HG03103 (cell line): ENCODE results near the gene ITPRIP.

Source experiments
- ATAC-seq: cut with Tn5 transposase; IDR thresholded peaks from one replicate; pipeline ENCODE4 v1.9.1; 2021; ENCODE audit warnings: low read depth; ENCODE audit not compliant: unreplicated experiment

The ITPRIP gene

DNA sequence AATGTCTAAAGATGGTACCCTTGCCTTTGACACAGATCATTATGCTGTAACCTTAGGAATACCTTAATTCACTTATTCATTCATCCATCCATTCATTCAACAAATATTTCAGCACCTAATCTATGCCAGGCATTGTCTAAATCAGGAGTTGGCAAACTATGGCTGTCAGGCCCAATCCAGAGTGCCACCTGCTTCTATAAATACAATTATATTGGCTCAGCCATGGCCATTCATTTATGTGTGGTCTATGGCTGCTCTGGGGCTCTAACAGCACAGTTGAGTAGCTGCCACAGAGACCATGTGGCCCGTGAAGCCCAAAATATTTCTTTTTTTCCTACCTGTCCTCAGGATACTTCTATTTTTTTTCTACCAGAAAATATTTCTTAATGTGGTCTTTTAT is 6.0 kb upstream of the ITPRIP start:
- no peak for ATAC-seq

DNA sequence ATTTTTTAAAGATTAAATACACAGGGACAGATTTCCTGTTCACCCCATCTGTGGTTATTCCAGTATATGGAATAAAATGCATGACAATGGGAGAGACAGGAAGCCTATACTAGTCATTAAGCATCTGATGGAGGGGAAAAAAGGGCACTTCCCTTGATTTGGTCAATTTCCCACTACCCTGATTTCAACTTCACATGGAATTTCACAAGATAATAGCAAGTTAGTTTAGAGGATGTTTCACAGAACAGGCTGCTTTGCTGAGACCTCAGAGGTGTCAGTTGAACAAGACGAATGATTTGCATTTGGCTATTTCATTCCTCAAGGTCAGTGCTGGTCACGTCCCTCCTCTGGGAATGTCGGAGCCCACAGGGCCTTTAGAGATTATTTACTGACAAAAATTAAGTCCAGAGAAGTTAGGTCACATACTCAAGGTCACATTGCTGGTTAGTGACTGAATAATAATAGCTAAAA is 4.7 kb upstream of the ITPRIP start:
- no peak for ATAC-seq

GRCh38 chr10:104340641-104341040 is 2.4 kb upstream of the ITPRIP start:
- ATAC-seq, result no peak

DNA sequence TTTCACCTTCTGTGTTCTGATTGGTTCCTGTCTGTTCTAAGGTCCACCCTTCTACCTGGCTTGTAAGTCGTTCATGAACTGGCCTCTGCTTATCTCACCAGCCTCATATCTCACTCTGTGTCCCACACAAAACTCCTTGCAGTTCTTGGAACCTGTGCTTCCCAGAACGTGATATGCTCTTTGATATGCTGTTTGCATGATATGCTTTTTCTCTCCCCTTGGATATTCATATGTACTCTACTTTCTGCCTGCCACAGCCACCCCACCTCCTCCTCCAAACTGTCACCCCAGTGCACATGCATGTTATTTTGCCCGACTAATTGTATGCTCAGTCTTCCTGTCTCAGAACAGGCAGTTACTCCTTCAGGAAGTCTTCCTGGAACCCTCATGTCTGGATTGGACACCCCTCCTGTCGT is 1.9 kb upstream of the ITPRIP start:
- no peak for ATAC-seq

- ATAC-seq, result no peak
Observed at GRCh38 chr10:104339469-104340110, 1.3 kb upstream of the ITPRIP start.

DNA sequence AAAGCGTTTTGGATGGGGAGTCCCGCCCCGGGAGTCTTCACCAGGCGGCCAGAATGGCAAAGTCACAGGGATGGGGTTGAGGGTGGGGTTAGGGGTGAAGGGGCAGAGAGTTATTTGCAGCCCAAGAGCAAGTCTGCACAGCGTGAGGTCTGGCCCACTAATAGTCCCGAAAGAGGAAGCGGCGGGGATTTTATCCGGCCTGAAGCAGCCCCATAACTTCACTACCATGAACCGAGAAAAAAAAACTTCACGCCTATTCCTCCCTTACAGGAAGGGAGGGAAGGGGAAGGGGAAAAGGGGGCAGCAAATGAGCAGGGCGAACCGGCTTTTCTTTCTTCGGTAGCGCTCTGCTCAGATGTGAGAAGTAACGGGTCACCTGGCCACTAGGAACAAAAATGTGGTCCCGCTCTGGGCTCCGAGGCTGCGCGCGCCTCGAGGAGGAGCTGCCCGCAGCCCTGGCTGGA is 712 bp downstream of the ITPRIP start:
- ATAC-seq, result peak; percentile 42

DNA sequence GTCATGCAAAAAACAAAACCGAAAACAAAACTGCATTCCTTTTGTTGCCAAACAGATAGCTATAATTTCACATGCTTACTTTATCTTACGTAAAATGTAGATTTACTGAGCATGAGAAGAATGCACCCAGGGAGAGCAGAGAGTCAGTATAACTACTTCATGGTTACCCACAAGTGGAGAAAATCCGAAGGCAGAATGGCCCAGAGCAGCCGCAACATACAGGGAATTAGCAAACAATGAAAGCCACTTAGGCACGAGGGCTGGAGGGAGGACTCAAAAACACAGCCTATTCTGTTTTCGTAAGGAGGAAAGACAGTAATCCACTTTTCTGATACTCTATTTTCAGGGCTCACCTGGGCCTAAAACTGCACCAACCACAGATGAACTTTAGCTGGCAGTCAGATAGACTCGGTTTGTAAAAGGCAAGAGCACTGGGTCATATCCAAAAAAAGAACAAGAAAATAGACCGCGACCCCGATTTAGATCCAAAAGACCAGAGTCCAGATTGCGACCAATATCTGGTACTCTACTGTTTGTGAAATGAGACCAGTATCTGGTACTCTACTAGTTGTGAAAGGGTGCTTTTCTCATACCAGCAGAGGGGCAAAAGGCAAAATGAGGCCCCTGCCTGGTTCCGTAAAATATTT is 1.3 kb downstream of the ITPRIP start:
- peak; percentile 9 for ATAC-seq

DNA sequence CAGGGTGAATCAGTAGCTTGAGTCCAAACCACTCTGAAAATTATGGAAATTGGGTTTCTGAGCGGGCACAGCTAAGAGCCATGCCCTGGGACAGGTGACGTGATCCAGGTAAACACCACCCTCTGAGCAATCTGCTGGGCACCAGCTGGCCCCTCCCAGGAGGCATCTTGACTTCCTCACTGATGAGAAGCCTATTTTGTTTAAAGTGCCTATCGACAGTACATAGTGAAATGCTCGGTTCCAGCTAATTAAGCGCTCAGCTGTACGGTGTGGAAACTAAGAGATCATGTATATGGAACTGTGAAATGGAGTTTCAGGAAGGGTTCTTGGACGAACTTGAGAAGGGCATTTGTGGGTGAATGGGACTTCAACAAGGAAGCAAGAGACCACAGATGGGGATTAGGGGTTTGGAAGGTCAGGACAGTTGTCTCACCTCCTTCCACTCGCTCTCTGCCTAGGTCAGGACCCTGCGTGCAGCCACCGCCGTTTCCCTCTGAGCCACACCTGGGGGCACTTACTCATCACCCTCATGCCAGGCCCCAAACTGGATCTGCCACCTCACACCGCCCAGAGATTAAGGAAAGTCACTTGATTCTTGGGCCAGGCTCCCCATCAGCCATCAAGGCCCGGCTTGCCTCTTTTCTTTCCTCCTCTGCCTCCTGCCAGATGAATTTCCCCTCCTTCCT is 3.2 kb downstream of the ITPRIP start:
- no peak for ATAC-seq

DNA sequence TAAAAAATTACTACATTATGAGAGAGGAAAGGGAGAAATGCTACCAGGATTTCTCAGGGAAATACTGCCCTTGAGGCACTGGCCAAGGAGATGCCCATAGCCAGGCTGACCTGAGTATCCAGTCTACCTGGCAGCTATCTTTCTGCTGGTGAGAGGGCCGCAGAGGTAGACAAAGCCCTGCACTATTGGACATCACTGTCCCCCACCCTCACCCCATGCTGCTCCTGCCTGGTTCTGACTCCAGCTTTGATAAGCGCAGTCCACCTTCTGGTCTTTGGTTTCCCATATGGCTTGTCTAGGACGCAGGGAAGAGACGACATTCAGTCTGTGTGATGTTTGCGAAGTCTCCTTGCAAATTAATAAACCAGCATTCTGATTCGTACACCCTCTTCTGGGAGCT is 3.7 kb downstream of the ITPRIP start:
- no peak for ATAC-seq

DNA sequence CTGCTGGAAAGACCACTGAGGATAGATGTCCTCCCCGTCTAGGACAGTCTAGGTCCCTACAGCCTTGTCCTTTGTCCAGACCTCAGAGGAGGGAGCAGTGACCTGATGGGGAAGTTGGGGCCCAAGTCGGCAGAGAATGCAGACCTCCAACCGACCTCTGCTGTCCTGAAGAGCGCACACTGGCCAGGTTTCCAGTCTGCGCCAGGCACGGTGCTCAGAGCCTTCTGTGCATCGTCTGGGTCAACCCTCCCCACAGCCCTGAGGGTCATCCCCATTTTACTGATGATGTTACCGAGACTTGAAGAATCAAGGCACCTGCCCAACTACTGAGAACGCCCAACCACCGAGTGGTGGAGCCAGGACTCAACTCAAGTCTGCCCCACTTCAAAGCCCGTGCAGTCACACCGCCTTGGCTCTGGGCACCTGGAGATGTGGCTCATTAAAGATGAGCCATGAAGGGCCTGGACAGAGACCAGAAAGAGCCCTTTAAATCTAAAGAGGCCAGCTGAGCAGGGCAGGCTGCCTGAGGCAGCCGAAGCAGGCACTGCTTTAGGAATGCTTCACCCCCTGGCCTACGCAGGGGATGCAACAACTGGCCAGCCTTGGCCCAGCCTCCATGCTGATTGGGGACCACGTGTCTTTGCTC is 4.4 kb downstream of the ITPRIP start:
- no peak for ATAC-seq

DNA sequence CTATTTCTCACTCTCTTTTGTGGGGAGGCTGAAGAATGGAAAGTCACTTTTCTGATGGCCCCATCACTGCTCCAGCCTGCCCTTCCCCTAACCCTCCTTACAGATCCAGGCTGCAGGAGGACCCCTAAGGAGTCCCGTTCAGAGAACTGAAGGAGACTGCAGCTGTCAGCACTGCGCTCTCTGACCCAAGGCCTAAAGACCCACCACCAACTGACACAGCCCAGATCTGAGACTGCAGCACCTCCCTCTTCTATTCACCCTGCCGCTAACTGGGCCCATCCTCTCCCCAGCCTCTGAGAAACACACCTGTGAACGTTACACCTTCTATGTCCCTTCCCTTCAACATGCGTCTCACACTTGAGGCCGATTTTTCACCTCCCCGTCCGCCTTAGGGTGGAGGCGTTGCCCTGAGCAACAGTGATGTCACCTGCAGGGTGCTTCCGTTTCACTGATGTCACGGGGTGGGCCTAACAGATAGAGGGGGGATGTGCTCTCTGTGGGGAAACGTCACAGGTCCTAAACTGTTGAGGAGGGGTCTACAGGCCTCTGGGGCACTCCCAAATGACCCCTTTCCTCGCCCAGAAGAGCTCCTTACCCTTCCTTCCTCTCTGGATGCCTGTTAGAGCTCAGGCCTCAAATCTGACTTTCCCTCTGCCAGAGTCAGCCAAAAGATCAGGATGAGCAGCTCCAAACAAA is 5.1 kb downstream of the ITPRIP start:
- no peak for ATAC-seq

GRCh38 chr10:104332243-104333031 is 5.8 kb downstream of the ITPRIP start:
- no peak for ATAC-seq

DNA sequence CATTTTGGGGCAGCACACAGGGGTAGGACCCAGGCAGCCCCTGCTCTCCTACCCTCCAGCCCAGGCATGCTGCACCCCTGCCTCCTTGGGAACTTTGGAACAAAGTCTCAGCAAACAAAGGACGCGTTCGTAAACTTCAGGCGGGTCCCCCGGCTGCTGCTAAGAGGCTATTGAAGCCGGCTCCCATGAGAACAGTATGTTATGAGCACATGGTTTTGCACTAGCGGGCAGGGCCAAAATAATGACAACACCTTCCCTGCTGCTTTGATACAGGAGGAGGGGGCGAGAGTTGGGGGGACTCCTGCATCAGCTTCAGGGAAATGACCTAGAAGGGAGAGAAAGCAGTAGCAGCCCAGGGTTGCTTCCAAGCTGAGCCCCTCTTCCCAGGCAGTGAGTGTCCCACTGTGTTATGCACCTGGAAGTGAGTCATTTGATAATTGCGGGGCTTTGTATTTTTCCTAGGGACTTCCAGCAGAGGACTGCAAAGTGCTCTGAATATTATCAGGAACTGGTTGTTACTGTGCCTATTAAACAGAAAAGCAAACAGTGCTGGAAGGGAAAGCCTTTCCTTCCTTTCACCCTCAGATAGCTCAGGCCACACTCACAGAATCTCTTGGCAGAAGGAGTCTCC is 6.9 kb downstream of the ITPRIP start:
- ATAC-seq, result no peak

DNA sequence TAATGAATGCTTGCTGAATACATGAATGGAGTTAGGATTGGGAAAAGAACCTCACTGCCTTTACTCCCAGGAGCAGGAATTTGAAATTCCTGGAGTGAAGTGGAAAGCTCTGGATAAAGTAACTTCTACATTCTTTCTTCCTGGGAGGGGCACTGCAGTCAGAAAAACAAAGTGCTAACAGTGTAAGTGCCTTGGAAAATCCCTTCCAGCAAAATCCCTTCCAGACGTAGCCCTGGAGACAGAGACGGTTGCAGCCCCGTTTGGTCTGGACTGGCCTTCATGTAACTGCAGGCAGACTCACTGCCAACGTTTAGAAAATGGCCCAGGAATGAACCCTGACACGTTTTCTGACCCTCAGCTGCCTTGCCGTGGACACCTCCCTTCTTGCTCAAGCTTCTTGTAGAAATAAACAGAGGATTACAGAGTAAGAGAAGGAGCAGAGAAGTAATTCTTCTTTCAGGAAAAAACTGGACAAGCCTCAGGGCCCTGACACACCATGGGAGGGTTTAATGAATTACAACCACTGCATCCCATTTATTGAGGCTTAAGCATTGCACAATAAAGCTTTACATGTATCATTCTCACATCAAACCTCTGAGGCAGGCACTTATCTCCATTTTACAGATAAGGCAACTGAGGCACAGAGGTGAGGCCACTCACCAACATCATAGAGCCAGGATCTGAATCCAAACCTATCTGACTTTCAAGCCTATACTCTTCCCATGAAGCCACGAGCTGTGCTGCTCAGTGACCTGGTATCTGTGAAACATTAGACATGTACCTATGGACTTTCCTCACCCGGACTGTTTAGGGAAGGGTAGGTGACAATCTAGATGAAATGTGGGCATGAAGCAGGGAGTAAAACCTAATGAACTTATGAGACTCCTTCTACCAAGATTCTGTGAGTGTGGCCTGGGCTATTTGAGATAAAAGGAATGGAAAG is 7.8 kb downstream of the ITPRIP start:
- ATAC-seq, result no peak

GRCh38 chr10:104329735-104330134 is 8.5 kb downstream of the ITPRIP start:
- ATAC-seq, result no peak

DNA sequence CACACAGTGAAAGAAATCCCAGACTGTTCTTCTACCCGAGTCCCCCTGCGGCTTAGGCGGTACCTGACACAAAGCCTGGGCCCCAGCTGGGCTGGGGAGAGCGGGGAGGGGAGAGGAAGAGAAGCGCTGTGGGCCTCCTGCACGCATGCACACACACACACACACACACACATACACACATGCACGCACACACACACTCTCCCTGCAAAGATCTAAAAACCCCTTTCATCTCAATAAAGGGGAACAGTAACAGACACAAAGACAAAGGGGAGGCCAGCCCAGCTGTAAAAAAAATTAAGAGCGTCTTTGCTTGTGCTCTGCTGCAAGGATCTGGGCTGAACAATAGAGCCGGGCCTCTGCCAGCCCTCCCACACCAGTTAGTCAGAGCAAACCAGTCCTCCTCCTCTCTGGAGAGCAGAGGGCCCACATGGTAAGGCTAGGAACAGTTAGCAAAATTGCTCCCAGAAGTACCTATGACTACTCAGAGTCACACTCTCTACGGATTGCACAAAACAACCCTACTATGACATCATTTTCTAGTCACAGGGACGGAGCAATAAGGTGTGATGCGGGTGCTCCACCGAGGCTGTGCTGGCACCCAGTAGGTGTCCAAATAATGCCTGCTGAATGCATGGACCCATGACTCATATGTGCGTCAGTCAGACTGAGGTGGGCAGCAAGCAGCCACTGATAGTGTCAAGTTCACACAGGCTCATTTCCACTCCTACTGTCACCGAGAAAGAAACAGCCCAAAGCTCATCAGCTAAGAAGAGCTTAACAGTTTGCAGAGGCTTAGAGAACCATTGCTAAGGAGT is 9.2 kb downstream of the ITPRIP start:
- ATAC-seq, result peak; percentile 53

- no peak for ATAC-seq
Observed at GRCh38 chr10:104328646-104328895, 9.7 kb downstream of the ITPRIP start.
